Neuronal stem cell (in vitro differentiated cells): ENCODE measurements around the gene ARF6.

Experiments used
- DNase-seq: peaks from one replicate; pipeline ENCODE4 v3.0.0-alpha.2; 2013; ENCODE audit warnings: low spot score
- H2AFZ ChIP-seq: one replicate; pipeline ENCODE4 v1.6.1; 2013; ENCODE audit warnings: mild to moderate bottlenecking, low read length, inconsistent platforms
- H2AK5ac ChIP-seq: 2 replicates; pipeline ENCODE4 v1.6.1; 2013; ENCODE audit warnings: low read depth, mild to moderate bottlenecking, inconsistent platforms, low read length, moderate library complexity, mixed read lengths
- H2BK120ac ChIP-seq: 2 replicates; pipeline ENCODE4 v1.6.1; 2013; ENCODE audit warnings: low read depth, mild to moderate bottlenecking, inconsistent platforms, low read length, moderate library complexity, mixed read lengths
- H2BK12ac ChIP-seq: one replicate; pipeline ENCODE4 v1.6.1; 2013; ENCODE audit warnings: low read length, inconsistent platforms
- H2BK15ac ChIP-seq: 2 replicates; pipeline ENCODE4 v1.6.1; 2013; ENCODE audit warnings: mild to moderate bottlenecking, low read length, inconsistent platforms, mixed read lengths
- H2BK5ac ChIP-seq: one replicate; pipeline ENCODE4 v1.6.1; 2013; ENCODE audit warnings: inconsistent platforms, mild to moderate bottlenecking, low read length, moderate library complexity
- H3K14ac ChIP-seq: one replicate; pipeline ENCODE4 v1.6.1; 2013; ENCODE audit warnings: low read length, inconsistent platforms
- H3K18ac ChIP-seq: 2 replicates; pipeline ENCODE4 v1.6.1; 2013; ENCODE audit warnings: low read length, inconsistent platforms
- H3K23ac ChIP-seq: 2 replicates; pipeline ENCODE4 v1.6.1; 2013; ENCODE audit warnings: low read depth, mild to moderate bottlenecking, mixed read lengths, low read length, inconsistent platforms; ENCODE audit not compliant: poor library complexity
- H3K27ac ChIP-seq: replicated peaks from 3 replicates; pipeline ENCODE4 v1.5.1; 2013; ENCODE audit warnings: low read length, inconsistent platforms
- H3K27me3 ChIP-seq, 3 experiments: 2 replicates each; pipeline ENCODE4 v1.6.1; 2013; ENCODE audit warnings: low read length in 3 of 3, mild to moderate bottlenecking in 2 of 3, inconsistent platforms in 1 of 3, low read depth in 1 of 3, mixed read lengths in 1 of 3, moderate library complexity in 1 of 3; ENCODE audit not compliant: control insufficient read depth in 3 of 3, insufficient read depth in 3 of 3
- H3K36me3 ChIP-seq, 2 donors: replicated peaks in 1 of 2; 2 replicates each; pipeline ENCODE4 v1.6.1; 2013; ENCODE audit warnings: low read length in 2 of 2; ENCODE audit not compliant: control insufficient read depth in 2 of 2, insufficient read depth in 2 of 2
- H3K4ac ChIP-seq: 2 replicates; pipeline ENCODE4 v1.6.1; 2013; ENCODE audit warnings: inconsistent platforms, mild to moderate bottlenecking, low read length, moderate library complexity
- H3K4me1 ChIP-seq, 2 donors: 1 replicate in 1 of 2; 2 replicates in 1 of 2; pipeline ENCODE4 v1.6.1; 2013; ENCODE audit warnings: low read length in 2 of 2, low read depth in 1 of 2; ENCODE audit not compliant: control insufficient read depth in 2 of 2, insufficient read depth in 1 of 2
- H3K4me2 ChIP-seq: one replicate; pipeline ENCODE4 v1.6.1; 2013; ENCODE audit warnings: mild to moderate bottlenecking, low read length, inconsistent platforms; ENCODE audit not compliant: insufficient read depth, poor library complexity, severe bottlenecking
- H3K4me3 ChIP-seq, 2 donors: 2 replicates each; pipeline ENCODE4 v1.5.1; 2013; ENCODE audit warnings: low read length in 2 of 2, mild to moderate bottlenecking in 2 of 2, inconsistent platforms in 1 of 2, moderate library complexity in 1 of 2
- H3K79me1 ChIP-seq: one replicate; pipeline ENCODE4 v1.6.1; 2013; ENCODE audit warnings: low read depth, mild to moderate bottlenecking, inconsistent platforms, low read length, moderate library complexity
- H3K9ac ChIP-seq: one replicate; pipeline ENCODE4 v1.6.1; 2013; ENCODE audit warnings: mild to moderate bottlenecking, low read depth, low read length, inconsistent platforms; ENCODE audit not compliant: poor library complexity
- H3K9me3 ChIP-seq, 2 donors: replicated peaks in 1 of 2; 2 replicates each; pipeline versions ENCODE3 to v1.6.1; 2013; ENCODE audit warnings: low read length in 2 of 2, mild to moderate bottlenecking in 2 of 2, inconsistent platforms in 1 of 2, low read depth in 1 of 2, mixed read lengths in 1 of 2, moderate library complexity in 1 of 2; ENCODE audit not compliant: control insufficient read depth in 2 of 2, insufficient read depth in 1 of 2
- H4K8ac ChIP-seq: one replicate; pipeline ENCODE4 v1.6.1; 2013; ENCODE audit warnings: low read depth, mild to moderate bottlenecking, inconsistent platforms, low read length, moderate library complexity
- H4K91ac ChIP-seq: one replicate; pipeline ENCODE4 v1.6.1; 2013; ENCODE audit warnings: low read length, low read depth, mild to moderate bottlenecking, inconsistent platforms; ENCODE audit not compliant: poor library complexity
- WGBS, 2 donors: extraction: QIAGEN DNeasy Blood & Tissue Kit; methylation state at CpG; one replicate each; pipeline ENCODE4 v1.1.7; 2013; ENCODE audit warnings: missing lambda C conversion rate in 2 of 2, mixed read lengths in 1 of 2; ENCODE audit not compliant: insufficient read length in 2 of 2, insufficient replicate concordance in 1 of 2; ENCODE audit errors: extremely low coverage in 2 of 2; 5-methylcytosine and 5-hydroxymethylcytosine counted together

Gene ARF6

GRCh38 chr14:49862089-49862673, 30.7 kb upstream of the ARF6 start:
- peak overlapping the region; percentile 85 for H3K9ac ChIP-seq

GRCh38 chr14:49863487-49864281, 29.2 kb upstream of the ARF6 start:
- H3K23ac ChIP-seq: no peak overlapping the region
- no peak overlapping the region for H3K9ac ChIP-seq
- WGBS, 2 donors: no CpG with 5 or more reads among the region's 9 CpGs
- no peak overlapping the region for H4K8ac ChIP-seq
- DNase-seq: no peak
- no peaks in the 10 kb centered on the region for H3K9me3 ChIP-seq
- H3K36me3 ChIP-seq: no peaks in the 10 kb centered on the region
- H2BK15ac ChIP-seq: no peak overlapping the region
- H3K4me2 ChIP-seq: peak overlapping the region; percentile 79
- H3K4ac ChIP-seq: no peak overlapping the region
- H2AFZ ChIP-seq: peak overlapping the region; percentile 87
- H4K91ac ChIP-seq: no peak overlapping the region
- H2BK12ac ChIP-seq: no peak overlapping the region
- no peak overlapping the region for H2BK120ac ChIP-seq
- no peak overlapping the region for H2AK5ac ChIP-seq
- no peaks in the 10 kb centered on the region for H3K27me3 ChIP-seq
- peak overlapping the region; percentile 87 to 89 for H3K4me3 ChIP-seq
- no peaks in the 10 kb centered on the region for H3K79me1 ChIP-seq
- no peak overlapping the region for H3K18ac ChIP-seq
- no peak overlapping the region for H3K14ac ChIP-seq
- peaks cover 0 to 4% of the 10 kb centered on the region in 2 donors for H3K4me1 ChIP-seq
- no peak overlapping the region for H3K27ac ChIP-seq
- H2BK5ac ChIP-seq: no peak overlapping the region

More at GRCh38 chr14:49862089-49862673, 30.7 kb upstream of the ARF6 start:
- H2BK5ac ChIP-seq: no peak overlapping the region
- H2AFZ ChIP-seq: peak overlapping the region; percentile 87
- no peak overlapping the region for H4K8ac ChIP-seq
- DNase-seq: peak; percentile 93
- H2AK5ac ChIP-seq: no peak overlapping the region
- H2BK15ac ChIP-seq: no peak overlapping the region
- H3K27ac ChIP-seq: peak overlapping the region; percentile 97
- no peaks in the 10 kb centered on the region for H3K79me1 ChIP-seq
- no peaks in the 10 kb centered on the region for H3K27me3 ChIP-seq
- peak overlapping the region; percentile 66 for H3K4me2 ChIP-seq
- peaks cover 0 to 2% of the 10 kb centered on the region in 2 donors for H3K4me1 ChIP-seq
- H3K23ac ChIP-seq: no peak overlapping the region
- H3K14ac ChIP-seq: no peak overlapping the region
- no peaks in the 10 kb centered on the region for H3K36me3 ChIP-seq
- H3K9me3 ChIP-seq: no peaks in the 10 kb centered on the region
- no peak overlapping the region for H3K4ac ChIP-seq
- H4K91ac ChIP-seq: no peak overlapping the region
- WGBS, 2 donors: no CpG with 5 or more reads among the region's 30 CpGs
- no peak overlapping the region for H2BK120ac ChIP-seq
- H2BK12ac ChIP-seq: no peak overlapping the region
- peak overlapping the region; percentile 85 for H3K18ac ChIP-seq
- H3K4me3 ChIP-seq: peak overlapping the region; percentile 55 to 91

GRCh38 chr14:49865431-49865859, 27.4 kb upstream of the ARF6 start:
- H2AFZ ChIP-seq: no peak overlapping the region
- H2BK12ac ChIP-seq: no peak overlapping the region
- no peak overlapping the region for H3K4me2 ChIP-seq
- no CpG with 5 or more reads among the region's 4 CpGs for WGBS, 2 donors
- no peaks in the 10 kb centered on the region for H3K9me3 ChIP-seq
- H2BK5ac ChIP-seq: no peak overlapping the region
- peak; percentile 67 for DNase-seq
- peaks cover 0 to 3% of the 10 kb centered on the region in 2 donors for H3K4me1 ChIP-seq
- no peak overlapping the region for H4K91ac ChIP-seq
- H3K27me3 ChIP-seq: no peaks in the 10 kb centered on the region
- H3K27ac ChIP-seq: no peak overlapping the region
- no peak overlapping the region for H2AK5ac ChIP-seq
- H3K79me1 ChIP-seq: no peaks in the 10 kb centered on the region
- no peak overlapping the region for H2BK15ac ChIP-seq
- H4K8ac ChIP-seq: no peak overlapping the region
- H3K23ac ChIP-seq: no peak overlapping the region
- H3K4me3 ChIP-seq: no peak overlapping the region
- H3K14ac ChIP-seq: no peak overlapping the region
- H3K4ac ChIP-seq: no peak overlapping the region
- H3K18ac ChIP-seq: no peak overlapping the region
- no peak overlapping the region for H3K9ac ChIP-seq
- no peaks in the 10 kb centered on the region for H3K36me3 ChIP-seq
- no peak overlapping the region for H2BK120ac ChIP-seq
